OCI-LY7 (cell line): ENCODE data around the gene BAG2. TPM values are rescaled to one million over a fixed set of nuclear protein-coding genes. Genes with fewer than 3 reads are reported as not detected.

Experiments
- BruUV-seq: library from RNA; stranded (reverse); fragments of 400-500 nt; replicated peaks from 2 replicates; lab custom pipeline; 2021; lab: Mats Ljungman, UMichigan
- CTCF ChIA-PET: fragments of 300-600 bp; sonication (Branson Sonifier 250); formaldehyde crosslinking; loops from one replicate; lab custom pipeline; 2022; ENCODE audit warnings: antibody characterized with exemption; ENCODE audit not compliant: unreplicated experiment; lab: Charles Lee
- POLR2A ChIA-PET: fragments of 300-600 bp; sonication (Branson Sonifier 250); formaldehyde crosslinking; loops from one replicate; lab custom pipeline; 2022; ENCODE audit warnings: antibody characterized with exemption; lab: Charles Lee
- DNase-seq: peaks from one replicate; pipeline ENCODE4 v3.0.0-alpha.2; 2015; ENCODE audit warnings: low spot score
- H2AFZ ChIP-seq: fragments of 200-600 bp; sonication (generic), shearing (Covaris generic); 2 replicates; pipeline ENCODE4 v1.6.1; 2014; ENCODE audit warnings: mild to moderate bottlenecking, antibody characterized with exemption, low read length, moderate library complexity
- H3K27ac ChIP-seq: fragments of 200-600 bp; sonication (generic); 2 replicates; pipeline ENCODE4 v1.5.1; 2014; ENCODE audit warnings: mixed run types, low read depth, mild to moderate bottlenecking, moderate library complexity, low read length, inconsistent platforms; ENCODE audit not compliant: poor library complexity, severe bottlenecking
- H3K36me3 ChIP-seq: fragments of 200-600 bp; sonication (generic); 2 replicates; pipeline ENCODE4 v1.6.1; 2014; ENCODE audit warnings: mild to moderate bottlenecking, antibody characterized with exemption, low read length, moderate library complexity, mixed read lengths; ENCODE audit not compliant: insufficient read depth
- H3K4me1 ChIP-seq: fragments of 200-600 bp; sonication (generic); 2 replicates; pipeline ENCODE4 v1.5.1; 2014; ENCODE audit warnings: mild to moderate bottlenecking, low read length; ENCODE audit not compliant: insufficient read depth, poor library complexity, severe bottlenecking
- H3K4me2 ChIP-seq: fragments of 200-600 bp; sonication (generic); 2 replicates; pipeline ENCODE4 v1.6.1; 2014; ENCODE audit warnings: mild to moderate bottlenecking, low read length
- H3K4me3 ChIP-seq: fragments of 200-600 bp; sonication (generic); 2 replicates; pipeline ENCODE4 v1.5.1; 2014; ENCODE audit warnings: mild to moderate bottlenecking, low read depth, low read length; ENCODE audit not compliant: poor library complexity, severe bottlenecking
- H3K79me2 ChIP-seq: fragments of 200-600 bp; sonication (generic); 2 replicates; pipeline ENCODE4 v1.6.1; 2016; ENCODE audit warnings: low read depth, mild to moderate bottlenecking, low read length, moderate library complexity, mixed read lengths; ENCODE audit not compliant: insufficient read depth
- H3K9me2 ChIP-seq: fragments of 200-600 bp; sonication (generic); 2 replicates; pipeline ENCODE4 v1.6.1; 2016; ENCODE audit warnings: mild to moderate bottlenecking, low read length, mixed read lengths; ENCODE audit not compliant: insufficient read depth
- H3K9me3 ChIP-seq: fragments of 200-600 bp; sonication (generic); 2 replicates; pipeline ENCODE4 v1.6.1; 2014; ENCODE audit warnings: mild to moderate bottlenecking, mixed run types, low read length, mixed read lengths
- H4K20me1 ChIP-seq: fragments of 200-600 bp; sonication (generic); 2 replicates; pipeline ENCODE4 v1.6.1; 2014; ENCODE audit warnings: mild to moderate bottlenecking, antibody characterized with exemption, low read length, moderate library complexity, mixed read lengths; ENCODE audit not compliant: insufficient read depth
- CTCF ChIP-seq: fragments of 200-600 bp; sonication (generic); conservative IDR thresholded peaks from 2 replicates; pipeline ENCODE4 v1.5.1; 2014; ENCODE audit warnings: mild to moderate bottlenecking, antibody characterized with exemption, low read length, moderate library complexity, mixed read lengths
- EZH2phosphoT487 ChIP-seq: fragments of 200-600 bp; sonication (generic); IDR thresholded peaks from 2 replicates; pipeline ENCODE4 v1.6.1; 2018; ENCODE audit warnings: low read depth, borderline replicate concordance, mild to moderate bottlenecking, mixed run types, antibody characterized with exemption, low read length, moderate library complexity, mixed read lengths
- intact Hi-C: fragments of 100-400 bp; cut with micrococcal nuclease; formaldehyde crosslinking; loops from one replicate; pipeline ENCODE4 v1.10.0; 2022; ENCODE audit not compliant: unreplicated experiment
- total RNA-seq, 2 experiments: library from RNA; depleted of rRNA in 1 of 2; stranded (reverse); fragments of >200 nt in 1 of 2; shearing (Covaris generic) in 1 of 2; gene quantifications; 2 replicates each; pipeline ENCODE4 v1.2.3, GENCODE V29; 2014 to 2022

Gene BAG2
- total RNA-seq, 2 experiments from 2014 or later = 7.7 to 8.7 TPM

- ChIA-PET CTCF (no interaction called here), POLR2A (interaction anchor here (1.3 kb wide), 1 partner anchor 18 kb away, joined by 8 read pairs; the partner anchor contains the start of gene BAG2)
- Histone ChIP-seq H3K27ac (no peak overlapping the region), H3K4me3 (no peak overlapping the region), H3K9me2 (no peaks in the 10 kb centered on the region), H3K36me3 (peaks cover 52% of the 10 kb centered on the region), H3K9me3 (no peaks in the 10 kb centered on the region), H3K4me2 (no peak overlapping the region), H3K4me1 (no peaks in the 10 kb centered on the region), H4K20me1 (no peaks in the 10 kb centered on the region), H2AFZ (no peak overlapping the region), H3K79me2 (no peaks in the 10 kb centered on the region)
- peak; percentile 15 for DNase-seq
- TF ChIP-seq EZH2phosphoT487 (no peak), CTCF (peak; percentile 55)
- no TSS peak for BruUV-seq
- intact Hi-C loops = no loop called here
Measured at GRCh38 chr6:57190140-57190539, 18.0 kb downstream of the BAG2 start.

- Histone ChIP-seq H3K27ac (no peak overlapping the region), H3K79me2 (no peaks in the 10 kb centered on the region), H4K20me1 (no peaks in the 10 kb centered on the region), H2AFZ (no peak overlapping the region), H3K4me2 (no peak overlapping the region), H3K9me2 (no peaks in the 10 kb centered on the region), H3K4me3 (no peak overlapping the region), H3K4me1 (no peaks in the 10 kb centered on the region), H3K36me3 (peaks cover 25% of the 10 kb centered on the region; the same call in 1 of the 2 replicates), H3K9me3 (no peaks in the 10 kb centered on the region)
- ChIA-PET POLR2A (no interaction called here), CTCF (no interaction called here)
- TF ChIP-seq CTCF (no peak), EZH2phosphoT487 (no peak)
- BruUV-seq = no TSS peak
- intact Hi-C loops = no loop called here
- no peak for DNase-seq
Measured at GRCh38 chr6:57193177-57193576, 21.1 kb downstream of the BAG2 start.

- TF ChIP-seq EZH2phosphoT487 = no peak
- no peak for TF ChIP-seq CTCF
- intact Hi-C loops = no loop called here
- peaks cover 18% of the 10 kb centered on the region; the same call in 1 of the 2 replicates for H3K36me3 ChIP-seq
- no peak overlapping the region for H3K27ac ChIP-seq
- H3K9me2 ChIP-seq = no peaks in the 10 kb centered on the region
- no peaks in the 10 kb centered on the region for H3K4me1 ChIP-seq
- no peak overlapping the region for H3K4me2 ChIP-seq
- no peaks in the 10 kb centered on the region for H3K9me3 ChIP-seq
- no peaks in the 10 kb centered on the region for H4K20me1 ChIP-seq
- H3K4me3 ChIP-seq = no peak overlapping the region
- DNase-seq = no peak
- no TSS peak for BruUV-seq
- H3K79me2 ChIP-seq = no peaks in the 10 kb centered on the region
- H2AFZ ChIP-seq = no peak overlapping the region
- ChIA-PET POLR2A (no interaction called here), CTCF (no interaction called here)
Measured at GRCh38 chr6:57195457-57195856, 23.3 kb downstream of the BAG2 start.
